Hepatocyte (in vitro differentiated cells): Measurements from ENCODE around the gene ATCAY.

ENCODE experiments used
- CTCF ChIP-seq: fragments of 200-600 bp; sonication (generic); IDR thresholded peaks from 2 replicates; pipeline ENCODE4 v1.5.1; 2016; ENCODE audit warnings: antibody characterized with exemption, mild to moderate bottlenecking; ENCODE audit not compliant: poor library complexity
- EZH2 ChIP-seq: fragments of 200-600 bp; sonication (generic); IDR thresholded peaks from 2 replicates; pipeline ENCODE4 v1.6.1; 2016; ENCODE audit warnings: antibody characterized with exemption, mild to moderate bottlenecking, borderline replicate concordance
- EZH2phosphoT487 ChIP-seq: fragments of 200-600 bp; sonication (generic); IDR thresholded peaks from one replicate; pipeline ENCODE4 v1.6.1; 2018; ENCODE audit warnings: antibody characterized with exemption, mild to moderate bottlenecking, low read depth, moderate library complexity; ENCODE audit not compliant: unreplicated experiment, severe bottlenecking

GRCh38 chr19:3836887-3837286, 43.6 kb upstream of the ATCAY start:
- no peak for TF ChIP-seq CTCF
- no peak for TF ChIP-seq EZH2phosphoT487
- no peak for TF ChIP-seq EZH2
